HEK293 (cell line): ENCODE measurements around the gene OR11H7.

Experiments used
- FEZF1 ChIP-seq: fragments of 450-650 bp; formaldehyde crosslinking; IDR thresholded peaks from 2 replicates; pipeline ENCODE4 v1.5.1; 2016; ENCODE audit warnings: missing biosample characterization, missing genetic modification characterization
- GLI4 ChIP-seq: fragments of 450-650 bp; formaldehyde crosslinking; IDR thresholded peaks from 2 replicates; pipeline ENCODE4 v1.5.1; 2016; ENCODE audit warnings: missing biosample characterization, missing genetic modification characterization
- ZNF624 ChIP-seq: fragments of 450-650 bp; formaldehyde crosslinking; IDR thresholded peaks from 2 replicates; pipeline ENCODE4 v1.5.1; 2017; ENCODE audit warnings: missing biosample characterization, missing genetic modification characterization
- ZNF670 ChIP-seq: fragments of 450-650 bp; formaldehyde crosslinking; IDR thresholded peaks from 2 replicates; pipeline ENCODE4 v1.5.1; 2016; ENCODE audit warnings: missing biosample characterization, missing genetic modification characterization, low read depth
- ZNF777 ChIP-seq: fragments of 450-650 bp; formaldehyde crosslinking; IDR thresholded peaks from 2 replicates; pipeline ENCODE4 v1.5.1; 2017; ENCODE audit warnings: missing biosample characterization, missing genetic modification characterization, borderline replicate concordance
- TF ChIP-seq, protein P1 (sequence below): fragments of 450-650 bp; formaldehyde crosslinking; IDR thresholded peaks from 2 replicates; pipeline ENCODE4 v1.5.1; 2016; ENCODE audit warnings: missing biosample characterization, missing genetic modification characterization
- TF ChIP-seq, protein P2 (sequence below): fragments of 450-650 bp; formaldehyde crosslinking; IDR thresholded peaks from 2 replicates; pipeline ENCODE4 v1.5.1; 2016; ENCODE audit warnings: missing biosample characterization, missing genetic modification characterization
- TF ChIP-seq, protein P3 (sequence below): fragments of 450-650 bp; formaldehyde crosslinking; IDR thresholded peaks from 2 replicates; pipeline ENCODE4 v1.5.1; 2016; ENCODE audit warnings: missing biosample characterization, missing genetic modification characterization

DNA sequence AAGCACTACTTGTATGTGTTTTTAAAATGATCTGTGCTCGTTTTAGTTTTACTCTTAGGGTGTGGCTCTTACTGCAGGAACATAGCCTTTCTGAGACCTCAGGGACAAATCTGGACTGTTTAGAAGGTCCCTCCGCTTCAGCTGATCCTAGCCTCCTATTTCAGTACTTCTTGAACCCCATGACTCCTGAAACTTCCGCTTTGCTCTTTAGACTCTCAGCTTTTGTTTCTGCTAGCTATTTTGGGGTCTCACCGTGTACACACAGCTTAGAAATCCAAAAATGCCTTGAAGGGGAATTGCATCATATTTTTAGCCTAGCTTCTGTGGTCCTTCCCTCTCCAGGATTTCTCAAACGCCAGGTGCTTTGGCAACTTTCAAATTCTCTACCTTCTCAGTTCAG, 29.8 kb upstream of the OR11H7 start:
- TF ChIP-seq ZNF624 (tag by site-specific recombination) = no peak
- no peak for TF ChIP-seq GLI4 (tag by site-specific recombination)
- TF ChIP-seq, protein P1, sequence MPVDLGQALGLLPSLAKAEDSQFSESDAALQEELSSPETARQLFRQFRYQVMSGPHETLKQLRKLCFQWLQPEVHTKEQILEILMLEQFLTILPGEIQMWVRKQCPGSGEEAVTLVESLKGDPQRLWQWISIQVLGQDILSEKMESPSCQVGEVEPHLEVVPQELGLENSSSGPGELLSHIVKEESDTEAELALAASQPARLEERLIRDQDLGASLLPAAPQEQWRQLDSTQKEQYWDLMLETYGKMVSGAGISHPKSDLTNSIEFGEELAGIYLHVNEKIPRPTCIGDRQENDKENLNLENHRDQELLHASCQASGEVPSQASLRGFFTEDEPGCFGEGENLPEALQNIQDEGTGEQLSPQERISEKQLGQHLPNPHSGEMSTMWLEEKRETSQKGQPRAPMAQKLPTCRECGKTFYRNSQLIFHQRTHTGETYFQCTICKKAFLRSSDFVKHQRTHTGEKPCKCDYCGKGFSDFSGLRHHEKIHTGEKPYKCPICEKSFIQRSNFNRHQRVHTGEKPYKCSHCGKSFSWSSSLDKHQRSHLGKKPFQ = no peak
- TF ChIP-seq, protein P2, sequence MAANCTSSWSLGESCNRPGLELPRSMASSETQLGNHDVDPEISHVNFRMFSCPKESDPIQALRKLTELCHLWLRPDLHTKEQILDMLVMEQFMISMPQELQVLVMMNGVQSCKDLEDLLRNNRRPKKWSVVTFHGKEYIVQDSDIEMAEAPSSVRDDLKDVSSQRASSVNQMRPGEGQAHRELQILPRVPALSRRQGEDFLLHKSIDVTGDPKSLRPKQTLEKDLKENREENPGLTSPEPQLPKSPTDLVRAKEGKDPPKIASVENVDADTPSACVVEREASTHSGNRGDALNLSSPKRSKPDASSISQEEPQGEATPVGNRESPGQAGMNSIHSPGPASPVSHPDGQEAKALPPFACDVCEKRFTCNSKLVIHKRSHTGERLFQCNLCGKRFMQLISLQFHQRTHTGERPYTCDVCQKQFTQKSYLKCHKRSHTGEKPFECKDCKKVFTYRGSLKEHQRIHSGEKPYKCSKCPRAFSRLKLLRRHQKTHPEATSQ (tag by site-specific recombination) = no peak
- TF ChIP-seq FEZF1 = no peak
- TF ChIP-seq, protein P3, sequence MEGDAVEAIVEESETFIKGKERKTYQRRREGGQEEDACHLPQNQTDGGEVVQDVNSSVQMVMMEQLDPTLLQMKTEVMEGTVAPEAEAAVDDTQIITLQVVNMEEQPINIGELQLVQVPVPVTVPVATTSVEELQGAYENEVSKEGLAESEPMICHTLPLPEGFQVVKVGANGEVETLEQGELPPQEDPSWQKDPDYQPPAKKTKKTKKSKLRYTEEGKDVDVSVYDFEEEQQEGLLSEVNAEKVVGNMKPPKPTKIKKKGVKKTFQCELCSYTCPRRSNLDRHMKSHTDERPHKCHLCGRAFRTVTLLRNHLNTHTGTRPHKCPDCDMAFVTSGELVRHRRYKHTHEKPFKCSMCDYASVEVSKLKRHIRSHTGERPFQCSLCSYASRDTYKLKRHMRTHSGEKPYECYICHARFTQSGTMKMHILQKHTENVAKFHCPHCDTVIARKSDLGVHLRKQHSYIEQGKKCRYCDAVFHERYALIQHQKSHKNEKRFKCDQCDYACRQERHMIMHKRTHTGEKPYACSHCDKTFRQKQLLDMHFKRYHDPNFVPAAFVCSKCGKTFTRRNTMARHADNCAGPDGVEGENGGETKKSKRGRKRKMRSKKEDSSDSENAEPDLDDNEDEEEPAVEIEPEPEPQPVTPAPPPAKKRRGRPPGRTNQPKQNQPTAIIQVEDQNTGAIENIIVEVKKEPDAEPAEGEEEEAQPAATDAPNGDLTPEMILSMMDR = no peak
- no peak for TF ChIP-seq ZNF777 (tag by site-specific recombination)
- no peak for TF ChIP-seq ZNF670
